ENCODE data around the gene UMODL1.

UMODL1 gene

GRCh38 chr21:42122808-42123207 is 51.7 kb downstream of the UMODL1 start:
- H4K12ac ChIP-seq (ENCODE audit: low read depth, low read length): no peak overlapping the region
- no peak overlapping the region for H2AFZ ChIP-seq (ENCODE audit: insufficient read depth, low read length, poor library complexity)
- no peaks in the 10 kb centered on the region for H3K79me2 ChIP-seq (ENCODE audit: control insufficient read depth, insufficient read depth, low read length, poor library complexity)
- no peak overlapping the region for H3K14ac ChIP-seq (ENCODE audit: low read length)
- no peaks in the 10 kb centered on the region for H3K27me3 ChIP-seq (ENCODE audit: insufficient read depth, low read length)
- H3K18ac ChIP-seq (ENCODE audit: low read length): no peak overlapping the region
- peaks cover 3 to 4% of the 10 kb centered on the region in 2 experiments for H3K4me1 ChIP-seq (ENCODE audit: control insufficient read depth in 1 of 2, insufficient read depth in 2 of 2, low read length in 2 of 2)
- no peak overlapping the region for H2BK120ac ChIP-seq (ENCODE audit: insufficient read depth, low read length, poor library complexity)
- H2BK12ac ChIP-seq (ENCODE audit: low read length): no peak overlapping the region
- no peak overlapping the region for H4K91ac ChIP-seq (ENCODE audit: low read depth, low read length)
- H3K9ac ChIP-seq (ENCODE audit: low read length): no peak overlapping the region
- no peak overlapping the region for H4K8ac ChIP-seq (ENCODE audit: low read depth, low read length)
- no peak overlapping the region for H3K4me3 ChIP-seq (ENCODE audit: low read depth, low read length)
- H2AK5ac ChIP-seq (ENCODE audit: low read length): no peak overlapping the region
- no peaks in the 10 kb centered on the region for H3K36me3 ChIP-seq (ENCODE audit: control insufficient read depth in 1 of 2, insufficient read depth in 2 of 2, low read length in 2 of 2)
- no peak for DNase-seq
- H3K79me1 ChIP-seq (ENCODE audit: low read length): no peaks in the 10 kb centered on the region
- no peak overlapping the region for H3K27ac ChIP-seq (ENCODE audit: low read depth, low read length)
- H3K4ac ChIP-seq (ENCODE audit: low read depth, low read length): no peak overlapping the region
- WGBS (ENCODE audit: extremely low coverage, insufficient coverage, insufficient read length): no CpG with 5 or more reads among the region's 13 CpGs
- peaks cover 7% of the 10 kb centered on the region for H3K9me3 ChIP-seq (ENCODE audit: insufficient read depth, low read depth, low read length)
- H2BK5ac ChIP-seq (ENCODE audit: low read depth, low read length, poor library complexity): no peak overlapping the region
- H3K23ac ChIP-seq (ENCODE audit: low read length): no peak overlapping the region
- no peak overlapping the region for H3K4me2 ChIP-seq (ENCODE audit: low read length)

DNA sequence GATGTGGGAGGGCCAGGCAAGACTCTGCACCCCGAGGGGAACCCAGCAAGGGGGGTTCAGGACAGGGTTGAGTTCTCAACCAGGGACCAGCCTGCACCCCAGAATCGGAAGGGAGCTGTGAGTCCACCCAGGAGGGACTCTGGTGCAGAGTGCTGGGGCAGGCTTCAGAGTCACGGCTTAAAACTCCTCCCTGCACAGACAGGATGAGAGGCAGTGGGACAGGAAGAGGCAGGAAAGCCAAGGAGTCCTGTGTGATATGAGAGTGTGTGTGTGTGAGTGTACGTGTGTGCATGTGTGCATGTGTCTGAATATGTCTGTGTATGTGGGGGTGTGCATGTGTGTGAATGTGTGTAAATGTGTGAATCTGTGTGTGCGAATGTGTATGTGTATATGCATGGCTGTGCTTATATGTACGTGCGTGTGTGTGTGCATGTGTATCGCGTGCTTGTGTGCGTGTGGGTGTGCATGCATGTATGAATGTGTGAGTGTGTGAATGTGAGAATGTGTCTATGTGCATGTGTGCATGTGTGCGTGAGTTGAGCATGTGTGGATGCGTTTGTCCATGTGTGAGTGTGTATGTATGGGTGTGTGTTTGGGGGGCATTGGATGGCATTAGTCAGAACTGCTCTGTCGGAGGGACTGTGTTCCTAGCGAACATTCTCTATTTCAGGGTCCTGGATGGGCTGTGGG is 52.2 kb downstream of the UMODL1 start:
- no peaks in the 10 kb centered on the region for H3K27me3 ChIP-seq (ENCODE audit: insufficient read depth, low read length)
- H2BK12ac ChIP-seq (ENCODE audit: low read length): no peak overlapping the region
- H2AFZ ChIP-seq (ENCODE audit: insufficient read depth, low read length, poor library complexity): no peak overlapping the region
- no peak overlapping the region for H2AK5ac ChIP-seq (ENCODE audit: low read length)
- no peak overlapping the region for H3K9ac ChIP-seq (ENCODE audit: low read length)
- H3K27ac ChIP-seq (ENCODE audit: low read depth, low read length): no peak overlapping the region
- H3K23ac ChIP-seq (ENCODE audit: low read length): no peak overlapping the region
- H4K12ac ChIP-seq (ENCODE audit: low read depth, low read length): no peak overlapping the region
- no peak overlapping the region for H4K91ac ChIP-seq (ENCODE audit: low read depth, low read length)
- H2BK120ac ChIP-seq (ENCODE audit: insufficient read depth, low read length, poor library complexity): no peak overlapping the region
- peaks cover 7% of the 10 kb centered on the region for H3K9me3 ChIP-seq (ENCODE audit: insufficient read depth, low read depth, low read length)
- H3K4me3 ChIP-seq (ENCODE audit: low read depth, low read length): no peak overlapping the region
- no peaks in the 10 kb centered on the region for H3K79me1 ChIP-seq (ENCODE audit: low read length)
- no peak overlapping the region for H3K14ac ChIP-seq (ENCODE audit: low read length)
- H3K4ac ChIP-seq (ENCODE audit: low read depth, low read length): no peak overlapping the region
- no peak overlapping the region for H3K4me2 ChIP-seq (ENCODE audit: low read length)
- H3K18ac ChIP-seq (ENCODE audit: low read length): no peak overlapping the region
- DNase-seq: no peak
- peaks cover 3 to 4% of the 10 kb centered on the region in 2 experiments for H3K4me1 ChIP-seq (ENCODE audit: control insufficient read depth in 1 of 2, insufficient read depth in 2 of 2, low read length in 2 of 2)
- H4K8ac ChIP-seq (ENCODE audit: low read depth, low read length): no peak overlapping the region
- no peaks in the 10 kb centered on the region for H3K79me2 ChIP-seq (ENCODE audit: control insufficient read depth, insufficient read depth, low read length, poor library complexity)
- no peaks in the 10 kb centered on the region for H3K36me3 ChIP-seq (ENCODE audit: control insufficient read depth in 1 of 2, insufficient read depth in 2 of 2, low read length in 2 of 2)
- no CpG with 5 or more reads among the region's 14 CpGs for WGBS (ENCODE audit: extremely low coverage, insufficient coverage, insufficient read length)
- H2BK5ac ChIP-seq (ENCODE audit: low read depth, low read length, poor library complexity): no peak overlapping the region

GRCh38 chr21:42124081-42124480 is 53.0 kb downstream of the UMODL1 start:
- Histone ChIP-seq H3K27ac (ENCODE audit: low read depth, low read length) (no peak overlapping the region), H2BK5ac (ENCODE audit: low read depth, low read length, poor library complexity) (no peak overlapping the region), H3K9me3 (ENCODE audit: insufficient read depth, low read depth, low read length) (peaks cover 7% of the 10 kb centered on the region), H3K4me2 (ENCODE audit: low read length) (no peak overlapping the region), H3K4ac (ENCODE audit: low read depth, low read length) (no peak overlapping the region), H2BK120ac (ENCODE audit: insufficient read depth, low read length, poor library complexity) (no peak overlapping the region), H2BK12ac (ENCODE audit: low read length) (no peak overlapping the region), H3K4me1 (ENCODE audit: control insufficient read depth in 1 of 2, insufficient read depth in 2 of 2, low read length in 2 of 2) (peaks cover 3 to 4% of the 10 kb centered on the region in 2 experiments), H3K79me1 (ENCODE audit: low read length) (no peaks in the 10 kb centered on the region), H3K27me3 (ENCODE audit: insufficient read depth, low read length) (no peaks in the 10 kb centered on the region), H3K14ac (ENCODE audit: low read length) (no peak overlapping the region), H3K18ac (ENCODE audit: low read length) (no peak overlapping the region), H4K91ac (ENCODE audit: low read depth, low read length) (no peak overlapping the region), H4K12ac (ENCODE audit: low read depth, low read length) (no peak overlapping the region), H2AFZ (ENCODE audit: insufficient read depth, low read length, poor library complexity) (no peak overlapping the region), H3K23ac (ENCODE audit: low read length) (no peak overlapping the region), H3K36me3 (ENCODE audit: control insufficient read depth in 1 of 2, insufficient read depth in 2 of 2, low read length in 2 of 2) (no peaks in the 10 kb centered on the region), H3K79me2 (ENCODE audit: control insufficient read depth, insufficient read depth, low read length, poor library complexity) (no peaks in the 10 kb centered on the region), H2AK5ac (ENCODE audit: low read length) (no peak overlapping the region), H4K8ac (ENCODE audit: low read depth, low read length) (no peak overlapping the region), H3K9ac (ENCODE audit: low read length) (no peak overlapping the region), H3K4me3 (ENCODE audit: low read depth, low read length) (no peak overlapping the region)
- DNase-seq: no peak
- WGBS (ENCODE audit: extremely low coverage, insufficient coverage, insufficient read length): no CpG with 5 or more reads among the region's 13 CpGs

DNA sequence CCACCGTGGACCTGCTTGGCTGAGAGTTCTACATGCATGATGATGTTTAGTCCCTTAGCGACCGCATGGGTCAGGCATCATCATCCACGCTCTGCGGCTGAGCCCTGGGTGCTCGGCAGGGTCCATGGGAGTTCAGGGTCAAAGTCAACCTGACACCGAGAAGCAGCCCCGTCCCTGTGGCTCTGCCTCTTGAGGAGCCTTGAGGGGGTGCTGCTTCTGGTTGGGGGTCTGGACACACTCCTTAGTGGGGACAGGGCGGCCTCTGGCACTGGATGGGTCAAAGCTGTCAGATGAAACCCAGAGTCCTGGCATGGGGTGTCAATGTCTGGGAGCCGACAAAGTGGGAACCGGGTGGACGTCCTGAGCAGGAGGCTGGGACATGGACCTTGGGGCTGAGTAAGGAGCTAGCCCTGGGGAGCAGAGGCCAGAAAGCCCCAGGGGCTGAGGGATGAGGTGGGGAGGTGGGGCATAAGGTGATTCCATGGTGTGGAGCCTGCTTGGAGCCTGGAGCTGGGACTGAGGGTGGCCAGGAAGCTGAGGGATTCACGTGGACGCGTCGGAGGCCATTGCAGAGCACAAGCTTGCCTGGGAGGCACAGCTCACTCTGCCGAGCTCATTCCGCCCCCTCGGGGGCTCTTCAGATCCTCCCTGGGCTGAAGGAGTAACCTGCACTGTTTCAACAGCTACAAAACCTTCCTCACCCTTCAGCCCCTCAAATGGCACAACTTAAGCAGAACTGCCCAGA is 53.9 kb downstream of the UMODL1 start:
- no CpG with 5 or more reads among the region's 19 CpGs for WGBS (ENCODE audit: extremely low coverage, insufficient coverage, insufficient read length)
- H3K4me2 ChIP-seq (ENCODE audit: low read length): no peak overlapping the region
- no peak overlapping the region for H4K12ac ChIP-seq (ENCODE audit: low read depth, low read length)
- H4K91ac ChIP-seq (ENCODE audit: low read depth, low read length): no peak overlapping the region
- H4K8ac ChIP-seq (ENCODE audit: low read depth, low read length): no peak overlapping the region
- no peak overlapping the region for H2AK5ac ChIP-seq (ENCODE audit: low read length)
- DNase-seq: no peak
- peaks cover 3 to 4% of the 10 kb centered on the region in 2 experiments for H3K4me1 ChIP-seq (ENCODE audit: control insufficient read depth in 1 of 2, insufficient read depth in 2 of 2, low read length in 2 of 2)
- no peak overlapping the region for H2BK5ac ChIP-seq (ENCODE audit: low read depth, low read length, poor library complexity)
- H2BK12ac ChIP-seq (ENCODE audit: low read length): no peak overlapping the region
- peaks cover 7% of the 10 kb centered on the region for H3K9me3 ChIP-seq (ENCODE audit: insufficient read depth, low read depth, low read length)
- no peak overlapping the region for H3K18ac ChIP-seq (ENCODE audit: low read length)
- no peak overlapping the region for H3K14ac ChIP-seq (ENCODE audit: low read length)
- no peak overlapping the region for H2BK120ac ChIP-seq (ENCODE audit: insufficient read depth, low read length, poor library complexity)
- no peak overlapping the region for H2AFZ ChIP-seq (ENCODE audit: insufficient read depth, low read length, poor library complexity)
- no peaks in the 10 kb centered on the region for H3K79me2 ChIP-seq (ENCODE audit: control insufficient read depth, insufficient read depth, low read length, poor library complexity)
- no peak overlapping the region for H3K9ac ChIP-seq (ENCODE audit: low read length)
- H3K27me3 ChIP-seq (ENCODE audit: insufficient read depth, low read length): no peaks in the 10 kb centered on the region
- H3K27ac ChIP-seq (ENCODE audit: low read depth, low read length): no peak overlapping the region
- no peak overlapping the region for H3K23ac ChIP-seq (ENCODE audit: low read length)
- no peaks in the 10 kb centered on the region for H3K36me3 ChIP-seq (ENCODE audit: control insufficient read depth in 1 of 2, insufficient read depth in 2 of 2, low read length in 2 of 2)
- H3K79me1 ChIP-seq (ENCODE audit: low read length): no peaks in the 10 kb centered on the region
- H3K4ac ChIP-seq (ENCODE audit: low read depth, low read length): no peak overlapping the region
- H3K4me3 ChIP-seq (ENCODE audit: low read depth, low read length): no peak overlapping the region

Data from trophoblast cell (in vitro differentiated cells and primary cell).